ENCODE measurements around the gene BAG5.
A peak's percentile ranks its signal among the peaks of the same experiment; 100 is the strongest.

BAG5 gene, protein sequence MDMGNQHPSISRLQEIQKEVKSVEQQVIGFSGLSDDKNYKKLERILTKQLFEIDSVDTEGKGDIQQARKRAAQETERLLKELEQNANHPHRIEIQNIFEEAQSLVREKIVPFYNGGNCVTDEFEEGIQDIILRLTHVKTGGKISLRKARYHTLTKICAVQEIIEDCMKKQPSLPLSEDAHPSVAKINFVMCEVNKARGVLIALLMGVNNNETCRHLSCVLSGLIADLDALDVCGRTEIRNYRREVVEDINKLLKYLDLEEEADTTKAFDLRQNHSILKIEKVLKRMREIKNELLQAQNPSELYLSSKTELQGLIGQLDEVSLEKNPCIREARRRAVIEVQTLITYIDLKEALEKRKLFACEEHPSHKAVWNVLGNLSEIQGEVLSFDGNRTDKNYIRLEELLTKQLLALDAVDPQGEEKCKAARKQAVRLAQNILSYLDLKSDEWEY

DNA sequence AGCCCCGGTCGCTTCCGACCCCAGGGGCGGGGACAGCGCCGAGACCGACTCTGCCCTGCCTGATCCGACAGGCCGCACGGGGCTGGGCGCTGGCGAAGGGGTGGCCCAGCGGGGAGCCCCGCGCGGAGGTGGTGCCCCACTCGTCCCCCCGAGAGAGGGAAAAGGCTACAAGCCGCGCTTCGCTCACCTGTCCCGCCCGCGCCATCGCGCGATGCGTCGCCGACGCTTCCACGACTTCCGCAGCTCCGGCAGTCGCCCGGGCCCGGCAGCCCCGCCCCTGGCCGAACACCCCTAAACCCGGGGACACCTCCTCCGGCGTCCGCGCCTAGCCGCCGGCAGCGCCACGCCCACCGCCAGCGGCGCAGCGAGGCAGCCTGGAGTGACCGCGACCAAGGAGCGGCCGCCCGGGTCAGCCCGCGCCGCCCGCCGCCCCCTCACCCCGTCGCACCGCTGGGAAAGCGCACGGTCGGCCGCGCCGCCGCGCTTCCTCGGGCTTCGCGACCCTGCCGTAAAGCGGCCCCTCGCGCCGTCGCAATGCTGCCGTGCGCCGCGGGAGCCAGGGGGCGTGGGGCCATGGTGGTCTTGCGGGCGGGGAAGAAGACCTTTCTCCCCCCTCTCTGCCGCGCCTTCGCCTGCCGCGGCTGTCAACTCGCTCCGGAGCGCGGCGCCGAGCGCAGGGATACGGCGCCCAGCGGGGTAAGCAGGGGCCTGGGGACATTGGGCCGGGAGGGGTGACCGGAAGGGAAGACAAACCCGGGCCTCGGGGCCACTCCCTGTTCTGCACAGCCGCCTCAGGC is at the start of gene BAG5, which contains the start of gene COA8:
TSS of gene BAG5 (minus strand) at position 229 of the 797 bp plus-strand sequence. CDS start 1,493 bp downstream, outside the sequence.
TSS of gene COA8 (plus strand) at position 532 of the 797 bp plus-strand sequence. CDS start at position 574, 42 bp downstream.
- DNase-seq: peak; percentile 56

DNA sequence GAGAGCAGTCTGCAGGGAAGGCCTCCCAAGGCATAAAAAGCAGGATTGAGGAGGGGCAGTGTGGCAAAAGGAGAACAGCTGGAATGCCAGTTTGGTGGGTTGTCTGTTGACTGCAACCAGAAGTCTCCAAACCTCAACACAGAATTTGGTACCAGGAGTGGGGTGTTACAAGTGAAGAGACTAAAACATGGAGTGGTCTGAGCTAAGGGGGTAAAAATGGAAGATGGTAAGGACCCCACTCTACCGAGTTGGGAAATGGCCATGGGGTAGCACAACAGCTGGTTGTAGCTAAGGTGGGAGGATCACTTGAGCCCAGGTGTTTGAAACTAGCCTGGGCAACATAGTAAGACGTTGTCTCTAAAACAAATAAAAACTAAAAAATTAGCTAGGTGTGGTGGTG is 48.8 kb upstream of the BAG5 start:
- no peak for DNase-seq

DNA sequence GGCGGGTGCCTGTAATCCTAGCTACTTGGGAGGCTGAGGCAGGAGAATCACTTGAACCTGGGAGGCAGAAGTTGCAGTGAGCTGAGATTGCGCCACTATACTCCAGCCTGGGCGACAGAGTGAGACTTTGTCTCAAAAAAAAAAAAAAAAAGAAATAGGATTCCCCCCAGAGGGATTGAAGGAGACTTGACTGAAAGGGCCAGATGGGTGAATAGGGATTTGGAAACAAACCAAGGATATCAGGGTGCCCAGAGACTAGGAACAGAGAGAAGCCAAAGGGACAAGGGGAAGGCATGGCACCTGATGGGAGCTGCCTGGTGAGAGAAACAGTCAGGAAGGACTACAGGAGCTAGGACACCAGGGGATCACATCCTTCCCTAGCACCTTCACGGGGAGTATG is 46.6 kb upstream of the BAG5 start:
- peak; percentile 19 for DNase-seq

DNA sequence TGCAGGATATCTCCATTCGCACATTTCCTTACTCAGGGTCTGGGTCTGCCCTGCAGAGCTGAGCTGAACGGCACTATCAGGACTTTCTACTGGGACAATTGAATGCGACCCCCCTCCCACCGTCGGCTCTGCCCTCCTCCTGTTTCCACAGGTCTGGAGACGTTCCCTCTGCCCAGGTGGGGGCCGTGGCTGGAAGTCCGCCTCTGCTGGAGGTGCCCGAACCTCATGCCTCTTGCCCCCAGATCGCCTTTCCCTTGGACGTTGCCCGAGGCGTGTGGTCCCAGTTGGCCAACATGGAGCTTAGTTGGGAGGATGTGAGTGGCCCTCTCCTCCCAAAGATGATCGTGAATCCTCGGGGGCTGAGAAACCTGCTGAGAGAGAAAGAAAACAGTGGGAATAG is 45.4 kb upstream of the BAG5 start:
- no peak for DNase-seq

DNA sequence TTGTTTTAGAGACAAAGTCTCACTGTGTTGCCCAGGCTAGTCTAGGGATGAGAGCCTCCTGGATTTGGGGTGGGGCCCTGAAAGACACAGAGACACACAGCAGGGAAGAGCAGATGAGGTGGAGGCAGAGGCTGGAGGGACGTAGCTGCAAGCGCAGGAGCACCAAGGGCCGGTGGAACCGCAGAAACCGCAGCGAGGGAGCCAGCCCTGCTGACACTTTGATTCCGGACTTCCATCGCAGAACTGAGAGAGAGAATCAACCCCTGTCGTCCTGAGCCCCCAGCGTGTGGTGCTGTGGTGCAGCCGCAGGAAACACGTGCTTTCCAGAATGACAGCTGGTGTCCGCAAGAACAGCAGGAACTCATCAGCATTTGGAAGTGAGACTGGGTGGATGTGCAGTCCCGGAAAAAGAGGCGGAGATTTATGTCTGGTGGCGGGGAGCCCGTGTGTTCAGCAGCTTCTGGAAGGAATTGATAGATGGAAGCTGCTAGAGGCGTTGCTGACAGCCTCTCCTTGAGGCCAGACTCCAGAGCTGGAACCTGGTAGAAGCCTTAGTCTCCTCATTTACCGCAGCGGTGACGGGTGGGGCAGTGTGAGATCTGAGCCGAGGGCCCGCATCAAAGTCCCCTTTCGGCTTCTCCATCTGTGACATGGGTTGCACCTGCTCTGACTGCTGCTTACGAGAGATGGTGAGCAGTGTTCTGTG is 44.7 kb upstream of the BAG5 start:
- DNase-seq: peak; percentile 89

DNA sequence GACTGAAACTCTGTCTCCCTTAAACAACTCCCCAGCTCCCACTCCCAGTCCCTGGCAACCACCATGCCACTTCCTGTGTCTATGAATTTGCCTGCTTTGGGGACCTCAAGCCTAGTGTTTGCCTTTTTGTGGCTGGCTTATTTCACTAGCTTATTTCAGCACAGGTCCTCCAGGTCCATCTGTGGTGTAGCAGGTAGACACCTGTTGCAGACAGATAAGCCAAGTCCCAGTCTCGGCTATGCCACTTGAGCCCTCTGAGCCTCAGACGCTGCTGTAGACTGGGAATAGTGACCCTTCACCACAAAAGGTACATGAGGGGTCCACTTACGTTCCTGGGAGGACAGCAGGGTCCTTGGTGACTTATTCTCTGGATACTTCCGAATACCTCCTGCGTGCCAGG is 42.2 kb upstream of the BAG5 start:
- DNase-seq: no peak

DNA sequence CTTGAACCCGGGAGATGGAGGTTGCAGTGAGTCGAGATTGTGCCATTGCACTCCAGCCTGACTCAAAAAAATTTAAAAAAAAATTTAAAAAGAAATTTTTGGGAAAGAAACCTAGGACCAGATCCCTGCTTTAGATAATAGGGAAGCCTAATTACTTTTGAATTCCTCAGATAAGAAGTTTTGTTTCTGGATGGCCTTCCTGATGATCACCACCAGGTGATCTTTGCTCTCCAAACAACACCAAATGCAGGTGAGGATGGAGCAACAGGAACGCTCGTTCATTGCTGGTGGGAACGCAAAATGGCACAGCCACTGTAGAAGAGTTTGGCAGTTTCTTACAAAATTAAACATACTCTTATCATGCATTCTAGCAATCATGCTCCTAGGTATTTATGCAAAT is 38.0 kb upstream of the BAG5 start:
- DNase-seq: no peak

DNA sequence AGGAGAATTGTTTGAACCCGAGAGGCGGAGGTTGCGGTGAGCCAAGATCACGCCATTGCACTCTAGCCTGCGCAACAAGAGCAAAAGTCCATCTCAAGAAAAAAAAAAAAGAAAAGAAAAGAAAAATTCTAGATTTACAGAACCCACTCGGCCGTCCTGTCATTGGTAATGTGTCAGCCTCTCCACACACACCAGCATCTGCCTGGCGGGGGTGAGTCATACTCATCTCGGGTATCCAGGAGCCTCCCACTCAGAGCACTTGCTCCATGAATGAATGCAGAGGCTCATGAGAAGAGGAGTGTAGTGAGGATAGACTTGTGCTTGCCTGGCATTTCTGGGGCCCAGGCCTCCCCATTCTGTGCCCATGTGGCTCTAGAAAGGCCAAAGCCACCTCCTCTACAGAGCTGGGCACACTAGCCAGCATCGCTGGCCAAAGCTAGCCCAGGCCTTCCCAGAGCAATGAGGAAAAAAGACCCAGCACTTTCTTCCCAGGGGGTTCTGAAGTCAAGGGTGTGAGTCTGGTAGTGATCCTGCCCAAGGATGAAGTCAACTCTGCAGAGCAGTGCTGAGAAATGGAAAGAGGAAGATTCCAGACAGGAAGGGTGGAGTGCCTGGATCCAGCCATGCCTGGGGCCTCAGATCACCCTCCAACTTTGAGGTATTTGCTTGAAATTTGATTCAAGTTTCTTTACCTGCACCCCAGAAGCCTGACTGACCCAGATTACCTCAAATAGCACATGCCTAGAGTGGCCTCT is 35.3 kb upstream of the BAG5 start:
- DNase-seq: no peak

DNA sequence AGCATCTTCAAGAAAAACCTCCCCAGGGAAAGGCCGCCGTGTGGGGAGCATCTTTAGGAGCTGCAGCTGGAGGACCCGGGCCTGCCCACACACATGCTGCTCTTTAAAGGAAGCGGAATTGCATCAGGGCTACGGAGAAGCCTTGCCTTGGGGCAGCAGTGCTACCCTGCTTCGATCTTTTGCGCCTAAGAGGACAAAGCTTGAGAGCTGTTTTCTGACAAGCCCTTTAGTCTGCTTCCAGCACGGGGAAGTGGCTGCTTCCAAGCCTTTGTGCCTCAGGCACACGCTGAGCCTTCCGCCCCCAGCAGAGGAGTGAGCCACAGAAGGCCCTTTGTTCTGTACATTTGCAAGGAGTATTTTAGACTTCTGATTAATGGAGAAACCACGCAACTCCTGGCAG is 31.8 kb upstream of the BAG5 start:
- no peak for DNase-seq

DNA sequence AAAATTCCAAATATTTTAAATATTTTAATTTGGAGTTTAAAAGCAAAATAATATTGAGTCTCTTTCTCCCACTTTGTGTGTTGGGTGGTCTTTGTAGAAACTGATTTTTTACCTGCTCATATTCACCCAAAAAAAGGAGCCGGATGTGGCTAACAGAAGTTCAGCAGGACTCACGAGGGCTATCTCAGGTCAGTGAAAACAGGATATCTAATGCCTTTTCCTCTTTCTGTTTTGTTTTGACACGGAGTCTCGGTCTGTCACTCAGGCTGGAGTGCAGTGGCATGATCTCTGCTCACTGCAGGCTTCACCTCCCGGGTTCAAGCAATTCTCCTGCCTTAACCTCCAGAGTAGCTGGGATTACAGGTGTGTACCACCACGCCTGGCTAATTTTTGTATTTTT is 31.1 kb upstream of the BAG5 start:
- no peak for DNase-seq

DNA sequence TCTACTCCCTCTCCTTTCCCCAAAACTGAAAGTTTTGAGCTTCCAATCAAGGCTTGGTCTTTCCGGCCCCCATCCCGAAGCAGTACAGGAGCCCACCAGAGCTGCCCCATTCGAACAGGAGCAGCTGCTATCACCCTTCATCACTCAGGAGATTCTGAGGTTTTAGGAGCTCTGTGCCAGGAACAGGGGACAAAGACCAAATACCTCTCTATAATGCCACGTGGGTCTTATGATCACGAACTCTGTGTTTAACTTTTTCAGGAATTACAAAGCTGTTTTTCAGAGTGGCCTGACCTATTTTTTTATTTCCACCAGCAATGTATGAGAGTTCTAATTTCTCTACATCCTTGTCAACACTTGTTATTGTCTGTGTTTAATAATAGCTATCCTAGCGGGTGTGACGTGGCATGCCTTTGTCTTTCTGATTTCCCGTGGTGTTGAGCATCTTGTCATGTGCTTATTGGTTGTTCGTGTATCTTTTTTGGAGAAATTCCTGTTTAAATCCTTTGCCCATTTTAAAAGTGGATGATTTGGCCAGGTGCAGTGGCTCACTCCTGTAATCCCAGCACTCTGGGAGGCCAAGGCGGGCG is 22.0 kb upstream of the BAG5 start:
- DNase-seq: no peak

DNA sequence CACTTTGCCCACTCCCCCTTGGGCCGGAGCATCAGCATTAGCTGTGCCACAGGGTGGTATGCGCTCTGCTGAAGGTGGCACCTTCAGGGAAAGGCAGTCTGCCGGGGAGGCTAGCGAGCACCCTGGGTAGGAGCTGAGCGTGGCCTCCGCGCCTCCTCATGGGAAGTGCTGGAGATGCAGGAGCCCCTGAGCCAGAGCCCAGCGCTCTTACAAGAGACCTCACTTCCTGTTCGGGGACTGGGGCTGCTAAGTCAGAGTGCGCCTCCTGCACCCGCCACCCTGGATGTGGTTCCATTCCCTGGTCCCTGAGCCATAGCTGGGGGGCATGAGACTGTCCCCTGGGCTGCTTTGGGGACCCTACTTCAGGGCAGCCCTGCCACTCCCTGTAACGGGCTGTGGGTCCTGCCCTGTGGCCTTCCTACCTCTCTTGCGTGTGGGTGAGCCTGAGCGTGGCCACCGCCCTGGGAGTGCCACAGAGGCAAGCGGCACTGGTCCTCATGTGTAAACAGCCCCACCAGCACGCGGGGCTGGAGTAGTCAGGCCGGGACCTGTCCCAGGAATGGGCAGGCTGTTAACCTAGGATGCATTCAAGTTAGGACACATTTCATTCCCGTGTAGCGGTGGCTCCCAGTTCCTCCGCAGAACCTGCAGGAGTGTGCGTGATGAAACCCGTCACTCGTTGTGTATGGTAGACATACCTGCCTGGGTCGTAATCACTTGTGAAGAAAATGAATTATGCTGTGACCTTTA is 19.7 kb upstream of the BAG5 start:
- no peak for DNase-seq

DNA sequence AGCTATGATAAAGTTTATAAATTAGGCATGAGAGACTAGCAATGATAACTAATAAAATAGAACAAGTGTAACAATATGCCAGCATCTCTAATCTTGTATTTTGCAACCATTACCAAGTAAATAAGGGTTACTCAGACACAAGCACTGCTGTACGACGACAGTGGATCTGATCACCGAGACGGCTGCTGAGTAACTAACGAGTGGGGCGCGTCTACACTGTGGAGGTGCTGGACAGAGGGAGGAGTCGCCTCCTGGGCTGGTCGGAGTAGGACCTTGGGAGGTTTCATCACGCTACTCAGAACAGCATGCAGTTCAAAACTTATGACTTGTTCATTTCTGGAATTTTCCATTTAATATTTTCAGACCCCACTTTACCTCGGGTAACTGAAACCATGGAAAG is 18.7 kb upstream of the BAG5 start:
- no peak for DNase-seq

DNA sequence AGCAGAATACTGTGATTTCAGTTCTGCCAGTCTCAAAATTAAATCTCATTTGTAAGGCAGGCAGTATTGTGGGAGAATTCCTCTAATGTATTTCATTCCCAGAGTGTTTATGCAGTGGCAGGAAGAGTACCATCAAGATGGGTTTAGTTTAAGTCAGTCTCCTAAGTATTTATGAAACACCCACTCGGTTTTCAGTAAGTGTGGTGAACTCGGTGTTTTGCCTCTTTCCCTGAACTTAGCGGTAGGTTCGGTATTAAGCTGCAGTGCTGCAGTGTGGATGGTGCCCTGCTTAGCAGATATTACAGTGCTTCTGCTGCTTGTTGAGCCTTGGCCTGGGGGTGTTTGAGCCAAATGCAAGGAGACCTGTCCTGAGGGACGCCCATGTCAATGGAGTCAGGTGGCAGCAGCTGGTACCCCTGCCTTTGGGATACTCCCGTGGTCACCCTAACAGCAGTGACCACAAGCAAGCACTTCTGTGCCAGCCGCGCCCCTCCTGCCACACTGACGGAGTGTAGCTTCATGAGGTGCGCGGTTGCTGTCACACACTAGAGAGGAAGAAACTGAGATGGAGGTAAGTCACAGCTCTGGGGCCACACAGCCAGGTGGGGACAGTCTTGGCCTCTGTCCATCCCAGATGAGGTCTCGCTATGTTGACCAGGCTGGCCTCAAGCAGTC is 16.1 kb upstream of the BAG5 start:
- no peak for DNase-seq

DNA sequence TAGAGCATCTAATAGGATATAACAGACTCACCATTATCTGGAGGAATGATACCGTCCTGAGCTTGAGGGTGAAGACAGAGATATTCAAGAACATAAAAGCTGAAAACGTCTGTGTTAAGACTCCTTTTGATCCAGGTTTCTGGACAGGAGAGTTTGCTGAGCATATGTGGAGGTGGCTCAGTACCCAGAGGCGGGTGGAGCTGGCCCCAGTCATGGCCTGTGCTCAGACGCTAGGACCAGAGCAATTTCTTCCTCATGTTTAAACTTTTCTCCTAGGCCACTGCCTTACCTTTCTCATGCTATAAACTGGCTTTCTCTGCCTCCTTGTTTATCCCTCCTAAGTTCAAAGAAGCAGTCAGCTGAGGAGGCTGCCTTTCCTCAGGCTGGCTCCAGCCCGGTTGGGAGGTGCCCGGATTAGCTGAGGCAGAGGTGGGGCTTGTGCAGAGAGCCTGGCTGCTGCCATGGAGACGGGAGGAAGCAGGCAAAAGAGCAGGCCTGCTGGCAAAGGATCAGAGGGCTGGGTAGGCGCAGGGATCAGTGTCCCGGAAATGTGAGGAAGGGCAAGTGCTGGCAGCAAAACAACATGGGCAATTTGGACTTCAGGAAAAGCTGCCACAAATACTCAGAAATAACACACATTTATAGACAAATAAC is 14.0 kb upstream of the BAG5 start:
- peak; percentile 70 for DNase-seq

DNA sequence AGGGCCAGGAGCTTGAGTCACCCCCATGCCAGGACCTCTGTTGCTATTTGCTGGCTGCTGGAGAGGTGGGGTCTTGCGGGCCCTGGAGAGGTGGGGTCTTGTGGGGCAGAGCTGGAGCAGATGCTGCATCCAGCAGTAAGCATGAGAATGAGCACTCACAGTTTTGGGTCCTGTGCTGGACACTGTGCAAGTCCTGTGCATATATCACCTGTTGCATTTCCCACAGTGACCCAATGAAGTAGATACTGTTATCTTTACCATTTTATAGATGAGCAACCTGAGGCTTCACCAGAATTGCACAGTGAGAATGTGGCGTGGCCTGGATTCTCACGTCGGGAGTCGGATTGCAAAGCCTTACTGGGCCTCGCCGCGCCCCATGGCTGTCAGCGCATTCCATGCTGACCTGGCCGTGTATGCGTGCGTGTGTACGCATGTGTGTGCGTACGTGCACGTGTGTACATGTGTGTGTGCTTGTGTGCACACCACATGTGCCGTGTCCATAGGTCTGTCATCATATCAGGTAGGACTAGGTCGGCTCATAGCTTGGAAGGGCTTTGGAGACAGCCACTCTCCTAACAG is 12.3 kb upstream of the BAG5 start:
- DNase-seq: no peak

DNA sequence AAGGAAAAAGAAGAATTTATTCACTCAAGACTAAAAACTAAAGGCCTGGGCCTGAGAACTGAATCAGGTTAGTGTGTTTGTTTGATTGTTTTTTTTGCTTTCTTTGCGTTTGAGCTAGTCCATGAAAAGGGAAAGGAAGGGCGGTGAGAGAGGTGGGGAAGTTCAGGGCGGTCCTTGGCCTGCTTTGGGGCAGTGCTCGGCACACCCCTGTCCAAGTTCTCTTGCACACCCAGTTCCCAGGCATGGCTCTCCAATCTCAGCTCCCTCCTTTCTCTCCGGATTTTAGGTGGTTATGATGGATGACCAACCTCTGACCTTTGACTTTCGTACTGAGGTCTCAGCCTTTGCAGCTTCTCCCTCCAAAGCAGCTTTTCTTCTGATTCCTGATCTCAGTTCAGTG is 11.6 kb upstream of the BAG5 start:
- no peak for DNase-seq

DNA sequence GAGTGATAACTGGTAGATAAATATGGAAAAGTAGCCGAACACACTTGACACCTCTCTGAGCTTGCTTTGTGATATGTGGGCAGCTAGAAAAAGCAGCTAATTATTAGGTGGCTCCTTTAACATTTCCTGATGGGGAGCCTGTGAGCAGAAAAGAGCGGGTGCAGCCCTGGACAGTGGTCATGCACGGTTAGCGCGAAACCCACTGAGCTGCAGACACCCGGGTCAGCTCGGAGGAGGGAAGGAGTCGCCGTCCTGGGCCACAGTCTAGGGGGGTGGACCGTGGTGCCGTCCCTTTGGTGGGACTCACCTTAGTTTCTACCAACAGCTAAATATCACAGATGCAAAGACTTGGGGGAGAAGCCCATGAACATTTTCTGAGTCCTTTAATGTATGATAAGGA is 7.0 kb upstream of the BAG5 start:
- DNase-seq: no peak

DNA sequence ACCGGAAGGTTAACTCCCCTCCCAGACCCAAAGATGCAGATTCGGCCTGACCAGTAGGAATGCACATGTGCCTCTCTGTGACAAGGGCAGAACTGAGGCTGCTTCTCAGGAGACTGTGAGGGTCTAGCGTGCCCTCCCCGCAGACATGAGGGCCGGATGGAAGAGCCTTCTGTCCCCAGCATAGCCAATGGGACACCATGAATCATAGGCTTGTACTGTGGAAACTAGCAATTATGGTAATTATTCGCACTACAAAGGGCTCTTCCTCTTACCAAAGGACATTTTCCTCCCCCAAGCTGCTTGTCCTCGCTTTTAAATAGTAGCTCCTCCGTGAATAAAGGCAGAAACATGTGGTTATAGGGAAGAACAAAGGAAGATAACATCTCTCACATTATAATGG is 6.5 kb upstream of the BAG5 start:
- DNase-seq: no peak

Measured in DMS 273 treated with DMSO at 0.1 percent for 48 hours (cell line).